CD14-positive monocyte (primary cell): ENCODE results near the gene KDM4C. TPM values are rescaled to one million over a fixed set of nuclear protein-coding genes. Genes with fewer than 3 reads are reported as not detected.

ENCODE experiments used
- DNase-seq, 3 donors: peaks; one replicate each; pipeline ENCODE4 v3.0.0-alpha.2; 2011 to 2022
- H2AFZ ChIP-seq: 2 replicates; pipeline ENCODE4 v1.6.0; 2012; ENCODE audit warnings: mild to moderate bottlenecking, low read depth, low read length, inconsistent platforms; ENCODE audit not compliant: insufficient read depth, poor library complexity, severe bottlenecking
- H3K27ac ChIP-seq, 2 donors: 1 replicate in 1 of 2; 2 replicates in 1 of 2; pipeline ENCODE4 v1.5.1; 2012 to 2013; ENCODE audit warnings: low read length in 2 of 2, control low read depth in 1 of 2, inconsistent platforms in 1 of 2, low read depth in 1 of 2, mild to moderate bottlenecking in 1 of 2
- H3K27me3 ChIP-seq, 2 donors: one replicate each; pipeline versions ENCODE4 v1.6.0 to v1.6.1; 2011 to 2013; ENCODE audit warnings: low read length in 2 of 2; ENCODE audit not compliant: control insufficient read depth in 2 of 2, insufficient read depth in 2 of 2
- H3K36me3 ChIP-seq, 2 donors: replicated peaks in 1 of 2; 1 replicate in 1 of 2; 2 replicates in 1 of 2; pipeline versions ENCODE4 v1.5.1 to v1.6.1; 2012 to 2013; ENCODE audit warnings: low read length in 2 of 2, control low read depth in 1 of 2, inconsistent platforms in 1 of 2, mild to moderate bottlenecking in 1 of 2; ENCODE audit not compliant: insufficient read depth in 2 of 2, control insufficient read depth in 1 of 2
- H3K4me1 ChIP-seq, 2 donors: 1 replicate in 1 of 2; 2 replicates in 1 of 2; pipeline versions ENCODE4 v1.5.1 to v1.6.1; 2012 to 2013; ENCODE audit warnings: low read length in 2 of 2, control low read depth in 1 of 2, inconsistent platforms in 1 of 2, mild to moderate bottlenecking in 1 of 2, moderate library complexity in 1 of 2; ENCODE audit not compliant: insufficient read depth in 2 of 2, control insufficient read depth in 1 of 2
- H3K4me2 ChIP-seq: replicated peaks from 2 replicates; pipeline ENCODE3; 2012; ENCODE audit warnings: low read length, moderate library complexity, mild to moderate bottlenecking; ENCODE audit not compliant: poor library complexity, severe bottlenecking; ENCODE audit errors: extremely low read depth
- H3K4me3 ChIP-seq, 3 experiments: fragments of 200-600 bp in 1 of 3; sonication (generic) in 1 of 3; replicated peaks in 1 of 3; 1 replicate in 2 of 3; 2 replicates in 1 of 3; pipeline ENCODE4 v1.5.1; 2011 to 2013; ENCODE audit warnings: low read length in 3 of 3, mild to moderate bottlenecking in 3 of 3, control low read depth in 2 of 3, low read depth in 2 of 3, inconsistent platforms in 1 of 3, moderate library complexity in 1 of 3
- H3K79me2 ChIP-seq: 2 replicates; pipeline ENCODE4 v1.6.0; 2012; ENCODE audit warnings: mild to moderate bottlenecking, control low read depth, inconsistent platforms, low read length, moderate library complexity; ENCODE audit not compliant: insufficient read depth
- H3K9ac ChIP-seq: 2 replicates; pipeline ENCODE4 v1.6.0; 2017; ENCODE audit warnings: low read length, mild to moderate bottlenecking; ENCODE audit not compliant: insufficient read depth, poor library complexity, severe bottlenecking
- H3K9me3 ChIP-seq, 2 donors: replicated peaks in 1 of 2; 1 replicate in 1 of 2; 2 replicates in 1 of 2; pipeline versions ENCODE4 v1.5.1 to v1.6.1; 2012 to 2013; ENCODE audit warnings: low read length in 2 of 2, control low read depth in 1 of 2; ENCODE audit not compliant: control insufficient read depth in 1 of 2, insufficient read depth in 1 of 2
- H4K20me1 ChIP-seq: 2 replicates; pipeline ENCODE4 v1.6.0; 2012; ENCODE audit warnings: mild to moderate bottlenecking, low read length, control low read depth, moderate library complexity; ENCODE audit not compliant: insufficient read depth
- H3K27ac Mint-ChIP-seq, 7 donors: one replicate each; pipeline ENCODE4 v1.8.0; 2020; ENCODE audit warnings: mild to moderate bottlenecking in 7 of 7, mixed read lengths in 7 of 7, moderate library complexity in 6 of 7, inconsistent platforms in 2 of 7
- H3K27me3 Mint-ChIP-seq, 3 donors: one replicate each; pipeline ENCODE4 v1.8.0; 2021 to 2022; ENCODE audit warnings: low read depth in 3 of 3, mild to moderate bottlenecking in 3 of 3, mixed read lengths in 3 of 3, moderate library complexity in 3 of 3, inconsistent platforms in 1 of 3
- H3K36me3 Mint-ChIP-seq, 2 donors: one replicate each; pipeline ENCODE4 v1.8.0; 2020; ENCODE audit warnings: mixed read lengths in 2 of 2, inconsistent platforms in 1 of 2, mild to moderate bottlenecking in 1 of 2
- H3K4me1 Mint-ChIP-seq: one replicate; pipeline ENCODE4 v1.8.0; 2020; ENCODE audit warnings: mild to moderate bottlenecking, mixed read lengths
- H3K4me3 Mint-ChIP-seq, 2 donors: one replicate each; pipeline ENCODE4 v1.8.0; 2020; ENCODE audit warnings: mild to moderate bottlenecking in 2 of 2, mixed read lengths in 2 of 2, moderate library complexity in 1 of 2
- H3K9me3 Mint-ChIP-seq, 7 donors: one replicate each; pipeline ENCODE4 v1.8.0; 2020 to 2022; ENCODE audit warnings: mixed read lengths in 7 of 7, mild to moderate bottlenecking in 6 of 7, moderate library complexity in 6 of 7, inconsistent platforms in 2 of 7
- CTCF ChIP-seq: fragments of 200-600 bp; IDR thresholded peaks from one replicate; pipeline ENCODE4 v1.8.0; 2022; ENCODE audit warnings: antibody characterized with exemption, mild to moderate bottlenecking
- WGBS: methylation state at CpG from one replicate; pipeline ENCODE4 v1.1.5; 2013; ENCODE audit warnings: missing lambda C conversion rate; ENCODE audit not compliant: insufficient coverage; 5-methylcytosine and 5-hydroxymethylcytosine counted together
- intact Hi-C, 2 donors: fragments of 100-400 bp; cut with micrococcal nuclease; formaldehyde crosslinking; loops; one replicate each; pipeline versions ENCODE4 v1.15.0 to v1.15.1; 2023
- polyA plus RNA-seq, 3 donors: library from polyadenylated mRNA; depleted of rRNA in 1 of 3; unstranded in 2 of 3; stranded (reverse) in 1 of 3; fragments of 300-500 nt in 2 of 3; fragments of >200 nt in 1 of 3; fragmentation: Illumina TruSeq in 2 of 3; gene quantifications; 1 replicate in 2 of 3; 2 replicates in 1 of 3; pipeline ENCODE4 v1.2.3, GENCODE V29; 2012 to 2021

Gene KDM4C
- polyA plus RNA-seq, 3 donors: 15.2 to 36.2 (median 17.1) TPM

DNA sequence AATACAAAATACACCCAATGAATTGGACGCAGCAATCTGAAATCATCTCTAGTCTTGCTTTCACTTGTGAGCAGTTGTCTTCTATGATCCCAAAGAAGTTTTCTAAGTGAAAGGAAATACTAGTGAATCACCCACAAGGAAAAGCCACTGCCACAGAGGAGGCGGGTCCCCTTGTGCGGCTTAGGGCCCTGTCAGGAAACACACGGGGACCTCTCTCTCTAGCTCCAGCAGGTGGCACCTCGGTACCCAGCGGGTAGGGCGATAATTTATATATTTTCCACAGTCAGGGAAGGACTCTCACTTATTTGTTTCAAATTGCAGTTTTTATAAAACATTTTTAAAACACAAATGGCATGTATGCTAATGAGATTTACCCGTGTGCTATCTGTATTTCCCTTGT lies 417.1 kb downstream of the KDM4C start:
- no peak for TF ChIP-seq CTCF
- no peaks in the 10 kb centered on the region for H3K79me2 ChIP-seq
- no peak overlapping the region for H3K9ac ChIP-seq
- intact Hi-C loops: no loop called here
- H3K36me3 Mint-ChIP-seq: peaks cover 60 to 79% of the 10 kb centered on the region in 2 donors
- no peaks in the 10 kb centered on the region for H3K4me1 ChIP-seq
- H2AFZ ChIP-seq: no peak overlapping the region
- WGBS: no CpG with 5 or more reads among the region's 8 CpGs
- H3K9me3 ChIP-seq: no peaks in the 10 kb centered on the region
- H3K4me3 Mint-ChIP-seq: no peak overlapping the region
- no peaks in the 10 kb centered on the region for H3K9me3 Mint-ChIP-seq
- no peak for DNase-seq
- H3K4me3 ChIP-seq: no peak overlapping the region
- peaks cover 0 to 2% (median 0%) of the 10 kb centered on the region in 3 donors for H3K27me3 Mint-ChIP-seq
- H3K27ac Mint-ChIP-seq: peak overlapping the region in 1 of 7 donors; percentile 62
- no peaks in the 10 kb centered on the region for H4K20me1 ChIP-seq
- no peak overlapping the region for H3K27ac ChIP-seq
- peaks cover 7% of the 10 kb centered on the region for H3K4me1 Mint-ChIP-seq
- no peaks in the 10 kb centered on the region for H3K27me3 ChIP-seq
- H3K36me3 ChIP-seq: peaks cover 27 to 71% of the 10 kb centered on the region in 2 donors
- no peak overlapping the region for H3K4me2 ChIP-seq

GRCh38 chr9:7176561-7176960 lies 418.8 kb downstream of the KDM4C start:
- Histone ChIP-seq H4K20me1 (no peaks in the 10 kb centered on the region), H3K4me1 (no peaks in the 10 kb centered on the region), H3K9me3 (no peaks in the 10 kb centered on the region), H3K27ac (no peak overlapping the region), H2AFZ (no peak overlapping the region), H3K9ac (no peak overlapping the region), H3K4me3 (no peak overlapping the region), H3K27me3 (no peaks in the 10 kb centered on the region), H3K36me3 (peaks cover 16 to 55% of the 10 kb centered on the region in 2 donors), H3K4me2 (no peak overlapping the region), H3K79me2 (no peaks in the 10 kb centered on the region)
- WGBS: no CpG with 5 or more reads among the region's 1 CpG
- TF ChIP-seq CTCF: no peak
- Mint-ChIP-seq H3K4me3 (no peak overlapping the region), H3K4me1 (peaks cover 7% of the 10 kb centered on the region), H3K27ac (no peak overlapping the region), H3K36me3 (peaks cover 50 to 79% of the 10 kb centered on the region in 2 donors), H3K9me3 (peaks cover 0 to 3% (median 0%) of the 10 kb centered on the region in 7 donors), H3K27me3 (peaks cover 0 to 2% (median 0%) of the 10 kb centered on the region in 3 donors)
- intact Hi-C loops: no loop called here
- no peak for DNase-seq
